ENCODE measurements around the gene TTC17.
"Not testable (repeated sequence)": the region's sequence is repeated elsewhere in the genome, so short reads cannot be mapped to it uniquely, and the experiment has no call there.

TTC17 gene

GRCh38 chr11:43467958-43468357, 109.2 kb downstream of the TTC17 start:
- no peak for ATAC-seq

- ATAC-seq, result not testable (repeated sequence)
Measured at GRCh38 chr11:43477491-43477890, 118.8 kb downstream of the TTC17 start.

GRCh38 chr11:43486141-43486540, 127.4 kb downstream of the TTC17 start:
- ATAC-seq, result no peak

- no peak for ATAC-seq
Measured at GRCh38 chr11:43489869-43490465, 131.2 kb downstream of the TTC17 start.

- no peak for ATAC-seq
Measured at GRCh38 chr11:43492701-43493100, 134.0 kb downstream of the TTC17 start.

GRCh38 chr11:43493431-43493830, 134.7 kb downstream of the TTC17 start:
- ATAC-seq, result no peak

GRCh38 chr11:43497144-43497543, 138.4 kb downstream of the TTC17 start:
- ATAC-seq, result no peak

- ATAC-seq, result no peak
Measured at GRCh38 chr11:43498561-43498960, 139.8 kb downstream of the TTC17 start.

GRCh38 chr11:43503417-43503816, 144.7 kb downstream of the TTC17 start:
- ATAC-seq, result no peak

- ATAC-seq, result no peak
Measured at GRCh38 chr11:43504316-43504950, 145.7 kb downstream of the TTC17 start.

GRCh38 chr11:43505171-43505570, 146.5 kb downstream of the TTC17 start:
- no peak for ATAC-seq

- ATAC-seq, result no peak
Measured at GRCh38 chr11:43507171-43507570, 148.5 kb downstream of the TTC17 start.

- ATAC-seq, result no peak
Measured at GRCh38 chr11:43508511-43508918, 149.8 kb downstream of the TTC17 start.

GRCh38 chr11:43511959-43512358, 153.2 kb downstream of the TTC17 start:
- no peak for ATAC-seq

GRCh38 chr11:43515090-43515489, 156.4 kb downstream of the TTC17 start:
- no peak for ATAC-seq

- ATAC-seq, result no peak
Measured at GRCh38 chr11:43516316-43516850, 157.7 kb downstream of the TTC17 start.

GRCh38 chr11:43517518-43517917, 158.8 kb downstream of the TTC17 start:
- no peak for ATAC-seq

GRCh38 chr11:43518408-43519160, 159.9 kb downstream of the TTC17 start:
- ATAC-seq, result no peak

- no peak for ATAC-seq
Measured at GRCh38 chr11:43521471-43521870, 162.8 kb downstream of the TTC17 start.

- no peak for ATAC-seq
Measured at GRCh38 chr11:43523632-43524031, 164.9 kb downstream of the TTC17 start.

- ATAC-seq, result no peak
Measured at GRCh38 chr11:43532041-43532440, 173.3 kb downstream of the TTC17 start.

- ATAC-seq, result no peak
Measured at GRCh38 chr11:43537833-43538615, 179.3 kb downstream of the TTC17 start.

GRCh38 chr11:43541993-43542392, 183.3 kb downstream of the TTC17 start:
- no peak for ATAC-seq

All from activated CD4-positive, CD25-positive, alpha-beta regulatory T cell treated with anti-CD3 and anti-CD28 coated beads, Interleukin-2, amount 50 U/mL, for 24 hours (primary cell).